ENCODE results near the gene C11orf98.

DNA sequence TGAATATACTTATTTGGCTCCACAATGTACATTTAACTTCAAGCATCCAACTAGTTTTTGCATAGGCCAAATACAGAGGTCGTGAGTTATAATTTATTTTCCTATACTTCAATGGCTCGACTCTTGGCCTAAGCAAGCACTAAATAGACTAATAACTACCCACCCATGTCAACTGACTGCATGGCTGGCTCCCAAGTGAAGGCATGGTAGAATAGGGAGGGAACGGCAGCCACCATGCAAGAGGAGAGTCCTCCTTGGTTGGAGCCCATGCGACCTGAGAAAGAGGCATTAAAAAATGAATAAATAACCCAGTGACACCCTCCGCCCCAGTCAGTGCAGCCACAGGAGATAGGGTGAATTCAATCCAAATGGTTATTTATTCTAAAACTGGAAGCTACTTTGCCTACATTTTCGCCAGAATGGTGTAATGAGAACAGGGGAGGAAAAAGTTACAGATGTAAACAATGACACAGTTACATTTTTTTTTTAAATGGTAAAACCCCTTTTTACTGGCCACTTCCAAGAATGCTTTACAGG lies 47.3 kb upstream of the C11orf98 start:
- TF ChIP-seq, protein P1, sequence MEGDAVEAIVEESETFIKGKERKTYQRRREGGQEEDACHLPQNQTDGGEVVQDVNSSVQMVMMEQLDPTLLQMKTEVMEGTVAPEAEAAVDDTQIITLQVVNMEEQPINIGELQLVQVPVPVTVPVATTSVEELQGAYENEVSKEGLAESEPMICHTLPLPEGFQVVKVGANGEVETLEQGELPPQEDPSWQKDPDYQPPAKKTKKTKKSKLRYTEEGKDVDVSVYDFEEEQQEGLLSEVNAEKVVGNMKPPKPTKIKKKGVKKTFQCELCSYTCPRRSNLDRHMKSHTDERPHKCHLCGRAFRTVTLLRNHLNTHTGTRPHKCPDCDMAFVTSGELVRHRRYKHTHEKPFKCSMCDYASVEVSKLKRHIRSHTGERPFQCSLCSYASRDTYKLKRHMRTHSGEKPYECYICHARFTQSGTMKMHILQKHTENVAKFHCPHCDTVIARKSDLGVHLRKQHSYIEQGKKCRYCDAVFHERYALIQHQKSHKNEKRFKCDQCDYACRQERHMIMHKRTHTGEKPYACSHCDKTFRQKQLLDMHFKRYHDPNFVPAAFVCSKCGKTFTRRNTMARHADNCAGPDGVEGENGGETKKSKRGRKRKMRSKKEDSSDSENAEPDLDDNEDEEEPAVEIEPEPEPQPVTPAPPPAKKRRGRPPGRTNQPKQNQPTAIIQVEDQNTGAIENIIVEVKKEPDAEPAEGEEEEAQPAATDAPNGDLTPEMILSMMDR (IDR thresholded peaks at IDR 0.05), result no peak
- TF ChIP-seq POLR2AphosphoS5 (IDR thresholded peaks at IDR 0.05) (no peak), EP300 (IDR thresholded peaks at IDR 0.05) (no peak), POLR2A (IDR thresholded peaks at IDR 0.05) (no peak)

All from suprapubic skin (tissue), 4 donors.